GM12891 (cell line): ENCODE measurements around the gene DTD1.

Source experiments
- PAX5 ChIP-seq: IDR thresholded peaks from 2 replicates; pipeline ENCODE4 v1.6.1; 2011; ENCODE audit warnings: low read length, moderate library complexity, mild to moderate bottlenecking; ENCODE audit not compliant: insufficient read depth, severe bottlenecking
- POLR2A ChIP-seq: IDR thresholded peaks from 2 replicates; pipeline ENCODE4 v1.6.1; 2011; ENCODE audit warnings: low read depth, low read length, control low read depth
- POLR2AphosphoS5 ChIP-seq: IDR thresholded peaks from 2 replicates; pipeline ENCODE4 v1.6.1; 2011; ENCODE audit warnings: low read depth, low read length, control low read depth
- POU2F2 ChIP-seq: IDR thresholded peaks from 2 replicates; pipeline ENCODE4 v1.6.1; 2011; ENCODE audit warnings: low read depth, mild to moderate bottlenecking, control low read depth, low read length, moderate library complexity
- SPI1 ChIP-seq: IDR thresholded peaks from 2 replicates; pipeline ENCODE4 v1.6.1; 2011; ENCODE audit warnings: low read depth, low read length, control low read depth
- TAF1 ChIP-seq: IDR thresholded peaks from 2 replicates; pipeline ENCODE4 v1.6.1; 2011; ENCODE audit warnings: low read depth, low read length, control low read depth

- TF ChIP-seq POLR2AphosphoS5 (no peak), POLR2A (no peak), TAF1 (no peak), POU2F2 (no peak), SPI1 (no peak), PAX5 (no peak)
These were observed 45.6 kb downstream of the DTD1 start for GRCh38 chr20:18633411-18633810.
